HG02973 (cell line): Measurements from ENCODE around the gene SCLT1.
A peak's percentile ranks its signal among the peaks of the same experiment; 100 is the strongest.

ENCODE experiments used
- ATAC-seq: cut with Tn5 transposase; IDR thresholded peaks from one replicate; pipeline ENCODE4 v1.9.1; 2021; ENCODE audit warnings: moderate library complexity; ENCODE audit not compliant: unreplicated experiment

The SCLT1 gene

DNA sequence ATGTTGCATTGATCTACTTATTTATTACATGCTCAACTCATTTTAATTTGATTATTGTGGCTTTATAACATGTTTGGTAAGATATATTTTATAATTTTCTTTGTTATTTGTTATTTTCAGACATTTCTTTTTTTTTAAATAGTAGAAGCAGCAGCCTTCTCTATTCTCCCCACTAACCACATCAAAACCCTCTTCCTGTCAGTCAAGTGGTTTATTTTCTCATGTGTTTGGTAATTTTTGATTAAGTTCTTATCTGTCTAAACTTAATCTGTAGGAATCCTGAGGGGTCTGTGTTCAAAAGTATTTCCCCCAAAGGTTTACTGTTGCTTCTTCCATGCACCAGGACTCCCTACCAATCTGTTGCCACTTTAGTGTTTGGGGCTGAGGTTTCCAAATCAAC is 131.9 kb downstream of the SCLT1 start:
- no peak for ATAC-seq

GRCh38 chr4:128958194-128958593 is 135.1 kb downstream of the SCLT1 start:
- no peak for ATAC-seq

DNA sequence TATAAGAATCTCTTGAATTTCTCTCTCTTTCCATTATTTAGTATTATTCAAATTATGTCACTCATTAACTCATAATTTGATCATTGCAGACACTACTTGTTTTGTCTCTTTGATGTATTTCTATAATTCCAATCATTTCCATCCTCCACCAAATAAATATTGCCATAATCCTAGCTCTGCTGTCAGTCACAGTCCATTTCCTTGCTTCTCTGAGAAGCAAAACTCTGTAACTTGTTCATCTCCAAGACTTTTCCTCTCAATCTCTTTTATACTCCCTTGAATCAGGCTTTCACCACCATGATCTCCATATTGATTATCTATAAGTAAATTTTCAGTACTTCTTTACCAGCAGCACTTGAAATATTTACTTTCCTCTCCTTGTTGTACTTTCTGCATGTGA is 135.9 kb downstream of the SCLT1 start:
- ATAC-seq, result no peak

DNA sequence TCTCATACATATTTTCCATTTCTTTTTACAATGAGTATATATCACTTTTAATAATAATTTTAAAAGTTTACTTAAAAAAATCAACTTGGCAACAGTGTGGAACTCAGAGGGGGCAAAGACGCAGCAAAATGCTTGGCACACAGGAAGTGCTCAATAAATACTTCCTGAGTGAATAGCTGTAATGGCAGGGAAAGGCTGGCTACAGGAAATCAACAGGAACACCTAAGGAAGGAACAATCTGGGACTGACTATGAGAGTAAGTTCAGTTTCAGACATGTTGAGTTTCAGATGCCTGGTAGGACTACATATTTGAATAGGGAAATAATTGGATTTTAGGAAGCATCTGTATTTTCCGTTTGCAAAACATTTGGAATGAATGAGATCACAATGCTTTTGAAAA is 137.6 kb downstream of the SCLT1 start:
- ATAC-seq, result no peak

GRCh38 chr4:128954941-128955340 is 138.4 kb downstream of the SCLT1 start:
- ATAC-seq, result no peak

GRCh38 chr4:128951316-128951715 is 142.0 kb downstream of the SCLT1 start:
- no peak for ATAC-seq

GRCh38 chr4:128950796-128951195 is 142.5 kb downstream of the SCLT1 start:
- no peak for ATAC-seq

DNA sequence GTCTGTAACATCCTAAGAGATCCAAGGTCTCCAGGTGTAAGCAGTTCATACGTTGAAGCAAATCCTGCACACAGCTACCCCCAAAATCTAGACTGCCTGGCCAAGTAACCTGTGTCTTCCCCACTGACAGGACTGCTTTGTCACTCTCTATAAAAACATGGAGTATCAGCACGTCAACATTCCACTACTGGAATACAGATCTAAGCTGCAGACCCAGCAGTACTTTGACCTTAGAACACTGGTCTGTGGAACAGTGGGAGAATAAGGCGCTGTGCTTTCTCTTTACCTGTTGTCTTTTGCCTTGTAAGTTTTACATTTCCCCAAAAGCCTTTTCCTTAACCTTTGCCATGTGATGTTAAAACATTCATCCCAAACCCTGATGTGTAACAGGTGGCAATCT is 146.4 kb downstream of the SCLT1 start:
- no peak for ATAC-seq

DNA sequence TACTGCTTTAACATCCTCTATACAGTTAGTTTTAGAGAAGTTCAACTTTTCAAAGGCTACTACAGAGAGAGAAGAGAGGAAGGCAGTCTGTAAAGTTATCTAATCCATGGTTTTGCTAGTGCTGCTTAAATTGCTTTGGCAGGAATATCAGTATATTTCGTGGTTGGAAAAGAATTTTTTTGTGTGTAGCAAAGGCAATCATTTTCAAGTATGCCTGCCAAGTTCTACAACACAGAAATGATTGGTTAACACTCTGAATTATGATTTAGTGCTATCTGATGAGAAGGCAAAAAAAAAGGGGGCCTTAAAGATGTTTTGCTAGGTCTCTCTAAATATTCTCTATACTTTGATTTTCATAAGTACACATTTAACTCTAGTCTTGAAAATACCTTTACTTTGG is 150.7 kb downstream of the SCLT1 start:
- ATAC-seq, result no peak

- no peak for ATAC-seq
These were observed 152.4 kb downstream of the SCLT1 start for GRCh38 chr4:128940971-128941370.

- no peak for ATAC-seq
These were observed 163.3 kb downstream of the SCLT1 start for GRCh38 chr4:128930051-128930450.

- ATAC-seq, result no peak
These were observed 168.4 kb downstream of the SCLT1 start for GRCh38 chr4:128924951-128925350.

DNA sequence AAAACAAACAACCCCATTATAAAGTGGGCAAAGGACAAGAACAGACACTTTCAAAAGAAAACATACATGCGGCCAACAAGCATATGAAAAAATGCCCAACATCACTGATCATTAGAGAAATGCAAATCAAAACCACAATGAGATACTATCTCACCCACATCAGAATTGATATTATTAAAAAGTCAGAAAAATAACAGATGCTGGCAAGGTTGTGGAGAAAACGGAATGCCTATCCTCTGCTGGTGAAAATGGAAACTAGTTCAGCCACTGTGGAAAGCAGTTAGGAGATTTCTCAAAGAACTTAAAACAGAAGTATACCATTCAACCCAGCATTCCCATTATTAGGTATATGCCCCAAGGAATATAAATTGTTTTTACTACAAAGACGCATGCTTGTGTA is 171.4 kb downstream of the SCLT1 start:
- no peak for ATAC-seq

GRCh38 chr4:128917781-128918180 is 175.6 kb downstream of the SCLT1 start:
- ATAC-seq, result peak; percentile 57

DNA sequence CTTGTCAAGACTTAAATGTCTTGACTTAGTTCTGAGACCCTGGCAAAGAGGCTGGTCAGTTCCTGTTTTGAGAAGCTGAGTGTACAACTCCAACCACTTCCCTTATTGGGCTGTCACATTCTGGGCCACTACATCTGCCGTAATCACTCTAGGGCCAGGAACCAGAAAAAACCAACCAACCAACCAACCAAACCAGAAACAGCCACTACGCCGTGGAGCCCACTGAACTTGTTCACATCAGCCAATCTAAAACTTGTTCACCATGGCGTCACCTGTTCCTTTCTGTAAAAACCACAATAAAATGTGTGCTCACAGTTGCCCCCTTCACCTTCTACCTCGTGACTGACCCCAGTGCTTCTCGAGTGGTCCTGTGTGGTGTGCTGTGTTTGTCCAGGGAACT is 176.5 kb downstream of the SCLT1 start:
- ATAC-seq, result peak; percentile 91

GRCh38 chr4:128915544-128915943 is 177.8 kb downstream of the SCLT1 start:
- no peak for ATAC-seq

- no peak for ATAC-seq
These were observed 180.1 kb downstream of the SCLT1 start for GRCh38 chr4:128913228-128913627.

DNA sequence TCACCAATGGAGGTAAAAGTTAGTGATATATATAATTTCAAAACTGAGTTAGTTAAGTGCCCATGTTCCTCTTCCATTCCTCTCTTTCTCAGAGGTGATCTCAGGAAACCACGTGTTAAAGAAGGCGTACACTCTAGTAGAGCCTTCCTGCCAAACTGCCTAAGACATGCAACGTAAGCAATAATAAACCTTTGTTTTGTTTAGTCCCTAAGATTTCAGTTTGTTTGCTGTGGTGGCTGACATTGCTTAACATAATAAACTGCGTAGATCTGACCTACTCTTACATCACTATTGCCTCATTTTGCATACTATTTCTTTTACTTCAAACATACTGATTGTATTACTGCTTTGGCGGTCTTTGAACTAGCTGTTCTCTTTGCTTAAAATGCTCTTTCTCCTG is 184.6 kb downstream of the SCLT1 start:
- no peak for ATAC-seq

- no peak for ATAC-seq
These were observed 185.4 kb downstream of the SCLT1 start for GRCh38 chr4:128907981-128908380.

- no peak for ATAC-seq
These were observed 186.8 kb downstream of the SCLT1 start for GRCh38 chr4:128906581-128906980.

- ATAC-seq, result no peak
These were observed 188.5 kb downstream of the SCLT1 start for GRCh38 chr4:128904821-128905220.

DNA sequence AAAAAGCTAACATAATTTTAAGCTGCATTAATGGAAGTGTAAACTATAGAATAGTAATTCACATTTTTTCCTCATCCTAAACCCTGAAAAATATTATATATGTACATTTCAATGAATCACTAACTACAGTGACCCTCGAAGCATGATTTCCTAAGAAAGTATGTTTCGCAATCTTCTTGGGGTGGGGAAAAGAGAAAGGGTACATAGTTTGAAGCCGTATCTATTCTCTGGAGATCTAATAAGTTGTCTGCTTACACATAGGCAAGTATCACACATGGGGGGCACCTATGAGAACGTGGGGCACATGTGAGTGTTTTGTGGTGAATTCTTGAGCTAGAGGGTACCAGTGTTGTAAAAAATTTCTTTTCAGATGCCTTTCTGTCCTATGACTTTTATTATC is 212.7 kb downstream of the SCLT1 start:
- no peak for ATAC-seq

GRCh38 chr4:128879971-128880370 is 213.4 kb downstream of the SCLT1 start:
- ATAC-seq, result no peak

DNA sequence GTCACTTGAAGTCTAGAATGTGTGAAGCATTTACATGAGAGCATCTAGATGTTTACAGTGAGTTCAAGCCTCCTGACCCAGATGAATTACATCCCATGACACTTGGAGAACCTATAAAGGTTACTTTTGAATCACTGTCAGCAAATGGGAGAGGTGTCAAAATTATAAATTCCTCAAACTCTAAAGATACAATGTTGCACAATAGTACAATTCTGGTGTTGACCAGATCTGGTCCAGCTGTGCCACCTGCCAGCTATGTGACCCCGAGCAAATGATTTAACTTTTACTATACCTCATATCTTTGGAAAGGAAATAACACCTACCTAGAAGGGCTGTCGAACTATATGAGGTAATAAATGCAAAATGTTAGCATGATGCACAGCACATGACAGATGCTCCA is 214.1 kb downstream of the SCLT1 start:
- no peak for ATAC-seq
